Panc1 (cell line): ENCODE results near the gene HYAL3. TPM values are rescaled to one million over a fixed set of nuclear protein-coding genes. Genes with fewer than 3 reads are reported as not detected.
"Not testable (repeated sequence)": the region's sequence is repeated elsewhere in the genome, so short reads cannot be mapped to it uniquely, and the experiment has no call there.

ENCODE experiments used
- ATAC-seq: fragments of 200-7000 bp; cut with Tn5 transposase; 2 replicates; pipeline ENCODE4 v1.9.1; 2020; ENCODE audit warnings: mild to moderate bottlenecking, moderate library complexity
- BruUV-seq: library from RNA; stranded (reverse); fragments of 400-500 nt; replicated peaks from 2 replicates; lab custom pipeline; 2021; lab: Mats Ljungman, UMichigan
- CTCF ChIA-PET: fragments of 300-600 bp; sonication (Branson Sonifier 250); formaldehyde crosslinking; loops from one replicate; lab custom pipeline; 2022; ENCODE audit warnings: antibody characterized with exemption; lab: Charles Lee
- POLR2A ChIA-PET: fragments of 300-600 bp; sonication (Branson Sonifier 250); formaldehyde crosslinking; loops from one replicate; lab custom pipeline; 2022; ENCODE audit warnings: antibody characterized with exemption; lab: Charles Lee
- DNase-seq: peaks from one replicate; pipeline ENCODE4 v3.0.0-alpha.2; 2010; ENCODE audit warnings: low read depth, low spot score
- H3K27ac ChIP-seq: 2 replicates; pipeline ENCODE4 v1.5.1; 2011; ENCODE audit warnings: mild to moderate bottlenecking, low read length, inconsistent platforms
- H3K27me3 ChIP-seq: fragments of 200-500 bp; sonication (Bioruptor generic); 2 replicates; pipeline ENCODE4 v1.6.0; 2014; ENCODE audit warnings: low read length, inconsistent platforms; ENCODE audit not compliant: control insufficient read depth, insufficient read depth
- H3K36me3 ChIP-seq: fragments of 200-500 bp; sonication (Bioruptor generic); 2 replicates; pipeline ENCODE4 v1.5.1; 2014; ENCODE audit warnings: inconsistent platforms, mild to moderate bottlenecking, low read length, moderate library complexity; ENCODE audit not compliant: control insufficient read depth, insufficient read depth
- H3K4me1 ChIP-seq: 2 replicates; pipeline ENCODE4 v1.5.1; 2011; ENCODE audit warnings: inconsistent platforms, mild to moderate bottlenecking, low read length, moderate library complexity; ENCODE audit not compliant: control insufficient read depth, insufficient read depth
- H3K4me3 ChIP-seq, 2 experiments: 2 replicates each; pipeline ENCODE4 v1.5.1; 2011 to 2012; ENCODE audit warnings: low read depth in 2 of 2, low read length in 2 of 2, mild to moderate bottlenecking in 2 of 2, inconsistent platforms in 1 of 2, moderate library complexity in 1 of 2
- H3K9me3 ChIP-seq: fragments of 200-500 bp; sonication (Bioruptor generic); 2 replicates; pipeline ENCODE4 v1.5.1; 2014; ENCODE audit warnings: low read depth, mild to moderate bottlenecking, inconsistent platforms, low read length, moderate library complexity; ENCODE audit not compliant: control insufficient read depth, insufficient read depth
- POLR2AphosphoS5 ChIP-seq: IDR thresholded peaks from 2 replicates; pipeline ENCODE4 v1.6.1; 2012; ENCODE audit warnings: mild to moderate bottlenecking, low read depth, low read length, moderate library complexity
- SIN3A ChIP-seq: IDR thresholded peaks from 2 replicates; pipeline ENCODE4 v1.6.1; 2012; ENCODE audit warnings: low read depth, mild to moderate bottlenecking, low read length, moderate library complexity, borderline replicate concordance; ENCODE audit not compliant: insufficient read depth
- TCF7L2 ChIP-seq: IDR thresholded peaks from 2 replicates; pipeline ENCODE4 v1.6.1; 2011; ENCODE audit warnings: mild to moderate bottlenecking, low read depth, low read length, inconsistent platforms
- in situ Hi-C: cut with HindIII; loops from 2 replicates; pipeline ENCODE4 v1.10.0; 2016; ENCODE audit warnings: low sequenced_read_pairs, low pct_unique_long_range_greater_than_20kb
- intact Hi-C: fragments of 100-400 bp; cut with micrococcal nuclease; formaldehyde crosslinking; loops from one replicate; pipeline ENCODE4 v1.10.0; 2022; ENCODE audit not compliant: unreplicated experiment
- total RNA-seq: library from RNA; stranded (reverse); gene quantifications from one replicate; pipeline ENCODE4 v1.2.1, GENCODE V29; 2021; ENCODE audit not compliant: unreplicated experiment
- TF ChIP-seq, protein P1 (sequence below), 2 experiments: IDR thresholded peaks; 2 replicates each; pipeline ENCODE4 v1.6.1; 2011 to 2012; ENCODE audit warnings: low read depth in 2 of 2, control low read depth in 1 of 2, low read length in 1 of 2, mild to moderate bottlenecking in 1 of 2, moderate library complexity in 1 of 2; ENCODE audit not compliant: insufficient read depth in 1 of 2
- TF ChIP-seq, protein P2 (sequence below): fragments of 450-650 bp; IDR thresholded peaks from 2 replicates; pipeline ENCODE4 v1.5.1; 2017; ENCODE audit warnings: mild to moderate bottlenecking

HYAL3 gene
- total RNA-seq, 1 experiment from 2014 or later, result 3.9 TPM

DNA sequence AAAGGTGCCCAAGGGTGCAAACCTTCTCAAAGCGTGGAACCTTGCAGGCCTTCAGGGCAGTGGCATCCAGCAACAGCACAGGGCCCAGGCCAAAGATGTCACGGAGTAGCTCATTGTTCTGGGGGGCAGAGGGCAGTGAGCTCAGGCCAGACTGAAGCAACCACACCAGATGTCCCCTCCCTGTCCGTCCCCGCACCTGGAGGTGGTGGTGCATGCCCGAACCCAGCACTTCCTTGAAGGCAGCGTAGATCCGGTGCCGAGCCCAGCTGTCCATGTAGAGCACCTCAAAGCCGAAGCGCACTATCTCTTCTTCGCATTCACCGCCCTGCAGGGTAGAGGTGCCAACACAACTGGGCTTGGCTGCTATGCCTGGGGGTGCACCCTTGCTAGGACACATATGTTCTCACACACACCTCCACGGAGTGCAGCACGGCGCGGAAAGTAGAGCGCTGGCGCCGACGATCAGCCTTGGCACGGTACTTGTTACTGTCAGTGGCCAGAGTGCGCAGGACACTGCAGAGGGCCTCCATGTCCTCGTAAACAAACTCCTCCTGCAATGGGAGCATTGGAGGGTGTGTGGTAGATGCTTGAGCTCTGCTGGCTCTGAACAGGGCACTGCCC lies 10.7 kb downstream of the HYAL3 start:
- no peaks in the 10 kb centered on the region for H3K27me3 ChIP-seq
- H3K36me3 ChIP-seq, result no peaks in the 10 kb centered on the region
- DNase-seq (no peak), ATAC-seq (no peak)
- BruUV-seq, result no TSS peak
- peaks cover 9% of the 10 kb centered on the region for H3K4me1 ChIP-seq
- ChIA-PET POLR2A (no interaction called here), CTCF (no interaction called here)
- intact Hi-C loops, result no loop called here
- no peak overlapping the region for H3K27ac ChIP-seq
- TF ChIP-seq POLR2AphosphoS5, result no peak
- no peak for TF ChIP-seq TCF7L2
- H3K4me3 ChIP-seq, result no peak overlapping the region
- no peaks in the 10 kb centered on the region for H3K9me3 ChIP-seq
- in situ Hi-C loops, result no loop called here

DNA sequence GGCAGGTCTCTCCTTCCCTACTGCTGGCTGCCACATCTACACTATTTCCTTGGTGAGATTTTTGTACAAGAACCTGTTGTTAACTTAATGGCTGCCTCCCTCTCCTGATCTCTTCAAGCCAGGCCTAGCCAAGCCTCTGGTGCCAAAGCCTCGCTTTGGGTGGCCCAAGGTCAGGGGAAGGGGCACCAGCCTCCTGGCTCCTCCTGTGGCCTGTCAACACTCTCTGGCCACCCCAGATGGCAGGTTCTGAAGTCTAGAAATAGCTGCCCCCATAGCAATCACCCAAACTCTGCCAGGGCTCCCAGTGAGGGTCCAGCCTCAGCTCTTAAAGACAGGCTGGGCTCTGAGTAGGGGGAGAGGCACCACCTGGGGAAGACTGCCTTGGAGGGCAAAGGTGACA lies 11.9 kb downstream of the HYAL3 start:
- POLR2A ChIA-PET, result no interaction called here
- DNase-seq (no peak), ATAC-seq (no peak)
- CTCF ChIA-PET, result no interaction called here
- Histone ChIP-seq H3K4me3 (no peak overlapping the region), H3K27ac (no peak overlapping the region), H3K36me3 (no peaks in the 10 kb centered on the region), H3K27me3 (no peaks in the 10 kb centered on the region), H3K9me3 (no peaks in the 10 kb centered on the region), H3K4me1 (peaks cover 3% of the 10 kb centered on the region; the same call in 1 of the 2 replicates)
- in situ Hi-C loops (no loop called here), intact Hi-C loops (no loop called here)
- BruUV-seq, result no TSS peak
- TF ChIP-seq, protein P1, sequence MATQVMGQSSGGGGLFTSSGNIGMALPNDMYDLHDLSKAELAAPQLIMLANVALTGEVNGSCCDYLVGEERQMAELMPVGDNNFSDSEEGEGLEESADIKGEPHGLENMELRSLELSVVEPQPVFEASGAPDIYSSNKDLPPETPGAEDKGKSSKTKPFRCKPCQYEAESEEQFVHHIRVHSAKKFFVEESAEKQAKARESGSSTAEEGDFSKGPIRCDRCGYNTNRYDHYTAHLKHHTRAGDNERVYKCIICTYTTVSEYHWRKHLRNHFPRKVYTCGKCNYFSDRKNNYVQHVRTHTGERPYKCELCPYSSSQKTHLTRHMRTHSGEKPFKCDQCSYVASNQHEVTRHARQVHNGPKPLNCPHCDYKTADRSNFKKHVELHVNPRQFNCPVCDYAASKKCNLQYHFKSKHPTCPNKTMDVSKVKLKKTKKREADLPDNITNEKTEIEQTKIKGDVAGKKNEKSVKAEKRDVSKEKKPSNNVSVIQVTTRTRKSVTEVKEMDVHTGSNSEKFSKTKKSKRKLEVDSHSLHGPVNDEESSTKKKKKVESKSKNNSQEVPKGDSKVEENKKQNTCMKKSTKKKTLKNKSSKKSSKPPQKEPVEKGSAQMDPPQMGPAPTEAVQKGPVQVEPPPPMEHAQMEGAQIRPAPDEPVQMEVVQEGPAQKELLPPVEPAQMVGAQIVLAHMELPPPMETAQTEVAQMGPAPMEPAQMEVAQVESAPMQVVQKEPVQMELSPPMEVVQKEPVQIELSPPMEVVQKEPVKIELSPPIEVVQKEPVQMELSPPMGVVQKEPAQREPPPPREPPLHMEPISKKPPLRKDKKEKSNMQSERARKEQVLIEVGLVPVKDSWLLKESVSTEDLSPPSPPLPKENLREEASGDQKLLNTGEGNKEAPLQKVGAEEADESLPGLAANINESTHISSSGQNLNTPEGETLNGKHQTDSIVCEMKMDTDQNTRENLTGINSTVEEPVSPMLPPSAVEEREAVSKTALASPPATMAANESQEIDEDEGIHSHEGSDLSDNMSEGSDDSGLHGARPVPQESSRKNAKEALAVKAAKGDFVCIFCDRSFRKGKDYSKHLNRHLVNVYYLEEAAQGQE (IDR thresholded peaks at IDR 0.05; ENCODE audit: insufficient read depth in 1 of 2, low read depth in 2 of 2, low read length in 1 of 2), result no peak
- TF ChIP-seq POLR2AphosphoS5, result no peak
- no peak for TF ChIP-seq TCF7L2

DNA sequence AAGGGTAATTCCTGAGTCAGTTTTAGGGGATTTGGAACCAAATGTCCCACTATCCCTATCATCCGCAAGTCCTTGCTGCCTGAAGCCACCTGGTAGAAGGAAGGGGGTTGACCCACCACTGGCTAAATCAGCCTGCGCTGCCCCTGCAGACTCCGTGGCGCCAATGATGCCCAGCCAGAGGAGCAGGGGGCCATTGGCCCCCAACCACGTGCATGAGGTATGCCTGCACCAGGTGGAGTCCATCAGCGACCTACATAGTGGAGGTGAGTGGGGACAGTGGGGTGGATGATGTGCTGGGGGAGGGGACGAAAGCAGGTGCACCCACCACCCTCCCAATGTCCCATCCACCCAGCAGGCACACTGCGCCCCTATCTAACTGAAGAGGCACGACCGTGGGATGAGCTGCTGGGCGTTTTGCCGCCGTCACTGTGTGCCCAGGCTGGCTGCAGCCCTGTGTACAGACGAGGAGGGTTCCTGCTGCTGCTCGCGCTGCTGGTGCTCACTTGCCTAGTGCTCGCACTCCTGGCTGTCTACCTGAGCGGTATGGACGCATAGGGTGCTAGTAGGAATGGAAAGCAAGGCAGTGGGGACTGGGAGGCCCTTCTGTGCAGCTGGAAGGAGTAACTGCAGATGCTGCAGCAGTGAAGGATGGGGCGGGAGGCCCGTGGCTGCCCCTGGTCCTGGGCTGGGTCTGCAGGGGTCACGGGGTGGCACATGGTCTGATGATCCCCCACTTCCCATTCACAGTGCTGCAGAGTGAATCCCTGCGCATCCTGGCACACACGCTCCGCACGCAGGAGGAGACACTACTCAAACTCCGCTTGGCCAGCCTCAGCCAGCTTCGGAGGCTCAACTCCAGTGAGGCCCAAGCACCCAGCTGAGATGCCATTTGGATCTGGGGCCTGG lies 12.6 kb downstream of the HYAL3 start:
- in situ Hi-C loops (no loop called here), intact Hi-C loops (no loop called here)
- no peaks in the 10 kb centered on the region for H3K36me3 ChIP-seq
- no peaks in the 10 kb centered on the region for H3K27me3 ChIP-seq
- peaks cover 3% of the 10 kb centered on the region; the same call in 1 of the 2 replicates for H3K4me1 ChIP-seq
- no peak for DNase-seq
- ATAC-seq, result peak; percentile 31; the same call in 1 of the 2 replicates
- no peak overlapping the region for H3K27ac ChIP-seq
- H3K4me3 ChIP-seq, result no peak overlapping the region
- H3K9me3 ChIP-seq, result no peaks in the 10 kb centered on the region
- BruUV-seq, result no TSS peak
- no peak for TF ChIP-seq SIN3A
- no peak; the same call in 1 of the 2 replicates for TF ChIP-seq POLR2AphosphoS5
- TF ChIP-seq, protein P1 (IDR thresholded peaks at IDR 0.05; ENCODE audit: insufficient read depth in 1 of 2, low read depth in 2 of 2, low read length in 1 of 2), result no peak
- TF ChIP-seq, protein P2, sequence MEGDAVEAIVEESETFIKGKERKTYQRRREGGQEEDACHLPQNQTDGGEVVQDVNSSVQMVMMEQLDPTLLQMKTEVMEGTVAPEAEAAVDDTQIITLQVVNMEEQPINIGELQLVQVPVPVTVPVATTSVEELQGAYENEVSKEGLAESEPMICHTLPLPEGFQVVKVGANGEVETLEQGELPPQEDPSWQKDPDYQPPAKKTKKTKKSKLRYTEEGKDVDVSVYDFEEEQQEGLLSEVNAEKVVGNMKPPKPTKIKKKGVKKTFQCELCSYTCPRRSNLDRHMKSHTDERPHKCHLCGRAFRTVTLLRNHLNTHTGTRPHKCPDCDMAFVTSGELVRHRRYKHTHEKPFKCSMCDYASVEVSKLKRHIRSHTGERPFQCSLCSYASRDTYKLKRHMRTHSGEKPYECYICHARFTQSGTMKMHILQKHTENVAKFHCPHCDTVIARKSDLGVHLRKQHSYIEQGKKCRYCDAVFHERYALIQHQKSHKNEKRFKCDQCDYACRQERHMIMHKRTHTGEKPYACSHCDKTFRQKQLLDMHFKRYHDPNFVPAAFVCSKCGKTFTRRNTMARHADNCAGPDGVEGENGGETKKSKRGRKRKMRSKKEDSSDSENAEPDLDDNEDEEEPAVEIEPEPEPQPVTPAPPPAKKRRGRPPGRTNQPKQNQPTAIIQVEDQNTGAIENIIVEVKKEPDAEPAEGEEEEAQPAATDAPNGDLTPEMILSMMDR, result no peak
- no peak for TF ChIP-seq TCF7L2
- ChIA-PET CTCF (no interaction called here), POLR2A (no interaction called here)

DNA sequence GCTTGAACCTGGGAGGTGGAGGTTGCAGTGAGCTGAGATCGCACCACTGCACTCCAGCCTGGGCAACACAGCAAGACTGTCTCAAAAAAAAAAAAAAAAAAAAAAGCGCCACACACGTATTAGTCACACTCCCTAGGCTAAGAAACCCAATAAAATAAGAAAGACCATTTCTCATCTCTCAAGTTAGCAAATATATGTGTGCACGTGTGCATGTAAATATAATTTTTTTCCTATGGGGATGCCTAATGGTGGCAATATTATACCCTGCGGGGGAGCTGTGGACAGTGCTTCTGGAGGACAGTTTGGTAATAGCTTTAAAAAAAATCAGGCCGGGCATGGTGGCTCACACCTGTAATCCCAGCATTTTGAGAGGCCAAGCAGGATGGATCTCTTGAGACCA lies 15.1 kb downstream of the HYAL3 start:
- 0 out of 2 replicates have a peak, but pooled peaks have one; percentile 20 for ATAC-seq
- POLR2A ChIA-PET, CTCF ChIA-PET: not testable (repeated sequence)

More for the DNA sequence above, 15.1 kb downstream of the HYAL3 start:
- H3K4me3 ChIP-seq, H3K27ac ChIP-seq, in situ Hi-C loops, H3K9me3 ChIP-seq, H3K27me3 ChIP-seq, intact Hi-C loops, DNase-seq, BruUV-seq, H3K4me1 ChIP-seq, H3K36me3 ChIP-seq: not testable (repeated sequence)
